HG03442 (cell line): ENCODE measurements around the gene PCSK4.
"Not testable (repeated sequence)": the region's sequence is repeated elsewhere in the genome, so short reads cannot be mapped to it uniquely, and the experiment has no call there.

Source experiments
- ATAC-seq: cut with Tn5 transposase; IDR thresholded peaks from one replicate; pipeline ENCODE4 v1.9.1; 2021; ENCODE audit warnings: mild to moderate bottlenecking, moderate library complexity; ENCODE audit not compliant: unreplicated experiment

PCSK4 gene

GRCh38 chr19:1522838-1523237, 32.7 kb upstream of the PCSK4 start:
- no peak for ATAC-seq

- no peak for ATAC-seq
Observed at GRCh38 chr19:1522061-1522460, 31.9 kb upstream of the PCSK4 start.

DNA sequence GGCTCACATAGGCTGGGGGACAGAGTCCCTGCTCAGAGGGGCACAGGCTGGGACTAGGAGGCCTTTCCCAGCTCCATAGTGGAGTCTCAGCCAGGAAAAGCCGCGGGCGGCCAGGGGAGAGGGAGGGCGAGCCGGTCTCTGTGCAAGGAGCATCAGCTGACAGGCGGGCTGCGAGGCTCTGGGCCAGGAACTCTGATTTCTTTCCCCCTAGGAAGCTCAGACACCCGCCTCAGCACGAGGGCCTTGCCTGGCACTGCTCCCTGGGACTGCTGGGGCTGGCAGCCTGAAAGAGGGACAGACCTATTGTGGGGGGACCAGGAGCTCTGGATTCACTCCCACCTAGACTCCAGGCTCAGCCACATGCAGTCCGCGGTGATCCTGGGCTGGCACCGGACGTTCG, 31.5 kb upstream of the PCSK4 start:
- ATAC-seq: no peak

DNA sequence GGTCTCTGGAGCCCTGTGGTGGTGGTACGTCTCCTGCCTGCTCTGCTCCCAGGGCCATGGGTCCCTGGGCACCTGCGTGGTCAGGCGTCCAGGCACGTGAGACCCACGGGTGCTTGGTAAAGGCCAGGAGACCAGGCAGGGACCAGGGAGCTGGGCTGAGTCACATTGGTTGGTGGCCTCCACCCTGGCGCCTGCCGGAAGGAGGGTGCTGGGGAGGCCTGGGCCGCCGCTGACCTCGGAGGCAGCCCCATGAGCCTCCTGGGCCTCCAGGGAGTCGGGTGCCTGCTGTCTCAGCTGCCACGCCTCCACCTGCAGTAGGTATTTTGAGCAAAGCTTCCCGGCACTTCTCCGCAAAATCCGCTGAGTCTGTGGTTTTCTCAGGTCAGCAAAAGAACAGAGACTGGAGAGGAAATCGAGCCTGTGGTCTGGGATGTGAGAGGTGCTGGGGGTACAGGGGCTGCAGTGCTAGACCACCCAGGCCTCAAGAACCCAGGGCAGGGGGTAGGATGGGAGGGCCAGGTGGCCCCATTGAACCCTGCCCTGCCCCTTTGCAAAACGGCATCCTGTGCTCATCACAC, 30.1 kb upstream of the PCSK4 start:
- ATAC-seq: no peak

DNA sequence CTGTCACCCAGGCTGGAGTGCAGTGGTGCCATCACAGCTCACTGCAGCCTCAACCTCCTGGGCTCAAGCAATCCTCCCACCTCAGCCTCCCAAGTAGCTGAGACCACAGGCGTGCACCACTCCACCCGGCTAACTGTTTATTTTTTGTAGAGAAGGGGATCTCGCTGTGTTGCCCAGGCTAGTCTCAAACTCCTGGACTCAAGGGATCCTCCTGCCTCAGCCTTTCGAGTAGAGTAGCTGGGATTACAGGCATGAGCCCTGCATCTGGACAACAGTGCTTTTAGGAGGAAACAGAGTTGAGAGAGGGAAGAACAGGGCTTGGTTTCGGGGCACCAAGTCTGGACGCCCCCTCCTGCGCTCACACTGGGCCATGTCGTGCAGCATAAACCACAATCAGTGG, 29.7 kb upstream of the PCSK4 start:
- not testable (repeated sequence) for ATAC-seq

DNA sequence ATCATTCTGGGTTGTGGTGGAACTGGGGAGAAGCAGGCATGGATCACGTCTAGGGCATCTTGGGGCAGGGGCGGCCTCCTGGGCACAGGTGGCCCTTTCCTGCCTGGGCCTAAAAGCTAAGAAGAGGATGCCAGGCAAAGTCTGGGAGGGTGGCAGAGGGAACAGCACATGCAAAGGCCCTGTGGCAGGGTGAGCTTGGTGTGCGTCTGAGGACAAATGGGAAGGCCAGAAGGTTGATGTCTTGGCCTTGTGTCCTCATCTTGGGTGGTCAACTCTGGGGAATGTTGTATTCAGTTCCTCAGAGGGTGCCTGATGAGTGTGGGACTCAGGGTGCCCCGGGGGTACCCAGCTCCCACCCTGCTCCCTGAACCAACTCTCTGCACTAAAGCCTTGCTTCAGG, 28.3 kb upstream of the PCSK4 start:
- ATAC-seq: no peak

DNA sequence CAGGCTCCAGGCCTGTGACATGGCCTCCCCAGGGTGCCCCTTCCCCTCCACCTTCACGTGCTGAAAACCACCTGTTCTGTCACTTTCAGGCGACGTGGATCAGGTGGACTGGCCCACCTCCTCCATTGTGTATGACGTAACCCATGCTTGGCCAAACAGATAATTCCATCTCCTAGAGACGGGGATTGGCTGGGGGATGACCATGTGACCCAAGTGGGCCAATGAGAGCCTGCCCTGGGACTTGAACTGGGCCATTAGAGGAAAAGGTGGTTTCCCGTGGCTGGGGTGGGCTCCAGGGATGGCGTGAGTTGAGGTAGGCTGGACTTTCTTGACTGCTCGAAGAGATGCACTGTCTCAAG, 26.2 kb upstream of the PCSK4 start:
- ATAC-seq: no peak

GRCh38 chr19:1514986-1515721, 25.0 kb upstream of the PCSK4 start:
- ATAC-seq: no peak

DNA sequence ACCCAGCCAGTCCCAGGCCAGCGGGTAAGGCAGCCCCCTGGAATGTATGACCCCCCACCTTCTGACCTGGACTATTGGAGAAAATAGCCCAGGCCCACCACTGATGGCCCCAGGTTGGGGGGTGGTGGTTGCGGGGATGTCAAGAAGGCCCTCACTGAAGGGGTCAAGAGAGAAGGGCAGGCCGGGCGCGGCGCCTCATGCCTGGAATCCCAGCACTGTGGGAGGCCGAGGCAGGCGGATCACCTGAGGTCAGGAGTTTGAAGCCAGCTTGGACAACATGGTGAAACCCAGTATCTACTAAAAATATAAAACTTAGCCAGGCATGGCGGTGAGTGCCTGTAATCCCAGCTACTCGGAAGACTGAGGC, 24.1 kb upstream of the PCSK4 start:
- no peak for ATAC-seq

- no peak for ATAC-seq
Observed at GRCh38 chr19:1513499-1514294, 23.5 kb upstream of the PCSK4 start.

DNA sequence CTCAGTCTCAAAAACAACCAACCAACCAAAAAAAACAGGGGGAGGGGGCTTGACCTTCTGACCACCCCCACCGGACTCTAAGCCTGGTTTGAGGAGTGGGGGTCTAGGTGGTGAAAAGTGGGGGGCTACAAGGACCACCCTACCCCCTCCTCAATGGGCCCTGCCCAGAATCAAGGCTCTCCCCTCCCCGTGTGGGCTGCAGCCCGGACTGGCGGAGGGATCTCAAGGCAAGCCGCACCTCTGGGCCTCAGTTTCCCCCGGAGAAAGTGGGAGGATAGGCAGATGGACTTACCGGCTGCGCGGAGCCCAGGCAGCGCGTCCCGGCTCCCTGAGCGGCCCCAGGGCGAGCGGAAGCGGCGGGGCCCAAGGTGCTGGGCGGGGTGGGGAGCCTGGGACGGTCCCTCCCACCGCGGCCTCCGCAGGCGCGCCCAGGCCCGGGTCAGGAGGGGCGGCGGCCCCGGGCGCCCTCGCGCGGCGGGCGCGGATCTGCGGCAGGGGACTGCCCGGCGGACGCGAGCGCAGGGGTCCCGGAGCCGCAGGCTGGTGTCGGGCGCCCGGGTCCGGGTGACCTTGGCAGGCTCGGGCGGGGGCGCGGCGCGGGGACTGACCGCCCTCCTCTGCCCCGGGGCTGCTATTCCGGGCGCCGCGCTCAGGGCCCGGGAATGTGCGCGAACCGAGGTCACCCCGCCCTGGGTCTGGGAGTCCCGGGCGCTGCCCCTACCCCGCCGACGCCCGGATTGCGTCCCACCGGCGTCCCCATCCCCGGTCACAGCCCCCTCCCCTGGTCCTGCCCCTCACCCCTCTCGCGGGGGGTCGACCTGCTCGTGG, 22.7 kb upstream of the PCSK4 start, which contains the start of gene ADAMTSL5:
TSS of gene ADAMTSL5 (minus strand) at position 349 of the 828 bp plus-strand sequence. CDS start 2,076 bp downstream, outside the sequence.
- ATAC-seq: no peak

DNA sequence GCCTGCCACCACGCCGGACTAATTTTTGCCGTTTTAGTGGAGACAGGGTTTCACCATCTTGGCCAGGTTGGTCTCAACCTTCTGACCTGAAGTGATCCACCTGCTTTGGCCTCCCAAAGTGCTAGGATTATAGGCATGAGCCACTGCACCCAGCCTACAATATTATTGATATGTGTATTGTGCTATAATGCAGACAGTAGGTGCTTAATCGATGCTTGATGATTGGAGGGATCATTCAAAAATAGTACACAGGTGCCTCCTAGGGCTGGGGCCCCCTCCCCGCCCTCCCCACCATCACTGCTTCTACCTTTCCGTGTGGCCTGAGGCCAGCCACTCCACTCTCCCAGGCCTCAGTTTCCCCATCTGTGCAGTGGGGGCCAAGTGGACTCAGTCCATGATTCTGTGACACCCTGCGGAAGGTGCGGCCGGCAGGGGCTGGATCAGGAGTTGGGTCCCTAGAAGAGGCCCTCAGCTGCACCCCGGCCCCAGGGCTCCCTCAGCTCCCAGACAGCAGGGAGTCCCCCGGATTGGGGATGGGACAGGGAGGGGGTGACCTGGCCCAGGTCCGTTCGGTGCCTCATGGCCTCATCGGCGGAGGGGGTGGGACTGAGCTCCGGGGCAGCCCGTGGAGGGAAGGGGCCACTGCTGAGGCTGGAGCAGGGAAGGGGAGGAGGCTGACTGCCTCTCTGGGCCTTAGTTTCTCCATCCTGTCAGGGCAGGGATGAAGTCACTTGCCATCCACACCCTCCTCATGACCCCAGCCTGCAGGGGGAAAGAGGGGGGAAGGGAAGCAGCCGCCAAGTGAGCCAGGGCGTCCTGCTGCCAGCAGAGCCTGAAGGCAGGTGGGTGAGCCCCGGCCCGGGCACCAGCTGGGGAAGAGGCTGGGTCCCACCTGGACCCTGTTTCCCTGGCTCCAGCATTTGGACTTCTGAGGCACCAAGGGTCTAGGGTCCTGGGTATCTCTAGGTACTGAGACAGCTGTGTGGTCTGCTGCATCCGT, 21.5 kb upstream of the PCSK4 start:
- no peak for ATAC-seq

GRCh38 chr19:1510807-1511206, 20.7 kb upstream of the PCSK4 start:
- no peak for ATAC-seq

DNA sequence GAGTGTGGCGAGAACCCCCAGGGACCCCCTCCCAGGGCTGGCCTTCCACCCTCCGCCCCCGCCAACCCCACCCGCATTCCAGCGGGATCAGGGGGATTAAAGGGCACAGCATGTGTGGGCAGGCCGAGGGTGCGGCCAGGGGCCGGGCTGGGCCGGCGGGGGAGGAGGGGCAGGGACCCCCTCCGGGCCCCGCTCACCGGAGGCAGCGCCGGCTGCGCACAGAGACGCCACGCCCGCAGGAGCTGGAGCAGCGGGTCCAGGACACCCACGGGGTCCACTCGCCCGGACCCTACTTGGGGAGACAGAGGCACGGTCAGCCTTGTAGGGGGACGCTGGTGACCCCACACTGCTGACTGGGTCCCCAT, 20.3 kb upstream of the PCSK4 start:
- no peak for ATAC-seq

- ATAC-seq: no peak
Observed at GRCh38 chr19:1509602-1510441, 19.7 kb upstream of the PCSK4 start.

GRCh38 chr19:1508507-1508856, 18.3 kb upstream of the PCSK4 start:
- ATAC-seq: no peak

GRCh38 chr19:1507763-1508506, 17.8 kb upstream of the PCSK4 start:
- ATAC-seq: no peak

GRCh38 chr19:1507192-1507660, 17.1 kb upstream of the PCSK4 start:
- no peak for ATAC-seq
